ENCODE data around the gene INPP1.

Gene INPP1

DNA sequence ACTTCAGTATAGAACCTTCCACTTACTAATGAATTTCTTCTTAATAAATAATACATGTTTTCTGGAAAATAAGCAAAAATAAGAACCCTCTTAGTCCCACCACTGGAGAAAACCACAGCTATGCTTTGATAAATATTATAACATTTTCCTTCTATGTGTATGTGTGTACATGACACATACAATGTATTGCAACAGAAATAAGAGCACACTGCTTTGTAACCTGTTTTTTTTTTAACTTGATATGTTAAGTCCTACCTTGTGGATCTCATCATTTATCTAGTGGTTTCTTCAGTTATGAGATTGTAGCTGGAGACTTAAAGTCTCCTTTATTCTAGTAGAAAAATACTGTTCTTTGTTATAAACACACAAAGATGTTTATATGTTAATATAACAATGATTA, 17.2 kb downstream of the INPP1 start:
- TF ChIP-seq, protein P1, sequence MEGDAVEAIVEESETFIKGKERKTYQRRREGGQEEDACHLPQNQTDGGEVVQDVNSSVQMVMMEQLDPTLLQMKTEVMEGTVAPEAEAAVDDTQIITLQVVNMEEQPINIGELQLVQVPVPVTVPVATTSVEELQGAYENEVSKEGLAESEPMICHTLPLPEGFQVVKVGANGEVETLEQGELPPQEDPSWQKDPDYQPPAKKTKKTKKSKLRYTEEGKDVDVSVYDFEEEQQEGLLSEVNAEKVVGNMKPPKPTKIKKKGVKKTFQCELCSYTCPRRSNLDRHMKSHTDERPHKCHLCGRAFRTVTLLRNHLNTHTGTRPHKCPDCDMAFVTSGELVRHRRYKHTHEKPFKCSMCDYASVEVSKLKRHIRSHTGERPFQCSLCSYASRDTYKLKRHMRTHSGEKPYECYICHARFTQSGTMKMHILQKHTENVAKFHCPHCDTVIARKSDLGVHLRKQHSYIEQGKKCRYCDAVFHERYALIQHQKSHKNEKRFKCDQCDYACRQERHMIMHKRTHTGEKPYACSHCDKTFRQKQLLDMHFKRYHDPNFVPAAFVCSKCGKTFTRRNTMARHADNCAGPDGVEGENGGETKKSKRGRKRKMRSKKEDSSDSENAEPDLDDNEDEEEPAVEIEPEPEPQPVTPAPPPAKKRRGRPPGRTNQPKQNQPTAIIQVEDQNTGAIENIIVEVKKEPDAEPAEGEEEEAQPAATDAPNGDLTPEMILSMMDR (IDR thresholded peaks at IDR 0.05; ENCODE audit: low read depth, low read length, missing control alignments), result no peak
- H3K4me3 ChIP-seq (replicated peaks; ENCODE audit: low read depth, low read length), result no peak overlapping the region
- no peak for DNase-seq (ENCODE audit: extremely low read depth, low read depth)

DNA sequence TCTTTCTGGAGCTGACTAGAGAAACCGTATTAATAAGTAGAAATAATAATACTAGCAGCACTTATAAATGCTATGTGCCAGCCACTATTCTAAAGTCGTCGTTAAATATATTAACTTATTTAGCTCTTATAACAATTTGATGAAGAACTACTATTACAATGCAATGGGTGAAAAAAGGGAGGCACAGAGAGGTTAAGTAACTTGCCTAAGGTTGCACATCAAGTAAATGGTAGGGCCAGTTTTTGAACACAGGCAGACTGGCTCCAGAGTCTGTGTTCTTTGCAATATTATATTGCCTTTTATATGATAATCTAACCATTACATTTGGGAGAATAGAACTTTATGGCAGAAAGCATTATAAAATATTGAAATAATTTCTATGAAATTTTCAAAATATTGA, 17.6 kb downstream of the INPP1 start:
- no peak overlapping the region for H3K4me3 ChIP-seq (replicated peaks; ENCODE audit: low read depth, low read length)
- DNase-seq (ENCODE audit: extremely low read depth, low read depth), result no peak
- TF ChIP-seq, protein P1 (IDR thresholded peaks at IDR 0.05; ENCODE audit: low read depth, low read length, missing control alignments), result no peak

DNA sequence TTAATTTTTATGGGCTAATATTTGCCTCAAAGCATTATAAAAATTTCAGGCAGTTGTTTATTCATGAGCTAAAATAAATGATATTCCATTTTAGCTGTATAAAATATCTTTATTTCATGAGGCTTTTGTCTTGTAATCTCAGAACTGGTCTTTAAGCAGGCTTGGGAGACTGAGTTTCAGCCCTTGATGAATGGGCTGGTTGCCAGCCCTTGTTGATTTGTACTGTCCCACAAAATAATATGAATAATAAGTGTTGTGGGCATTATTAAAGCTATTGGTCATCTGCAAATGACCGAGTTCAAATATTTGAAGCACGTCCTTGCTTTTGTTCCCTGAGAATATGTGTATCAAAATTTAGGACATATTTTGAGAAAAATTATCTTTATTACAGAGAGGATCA, 18.2 kb downstream of the INPP1 start:
- DNase-seq (ENCODE audit: extremely low read depth, low read depth), result no peak
- TF ChIP-seq, protein P1 (IDR thresholded peaks at IDR 0.05; ENCODE audit: low read depth, low read length, missing control alignments), result no peak

DNA sequence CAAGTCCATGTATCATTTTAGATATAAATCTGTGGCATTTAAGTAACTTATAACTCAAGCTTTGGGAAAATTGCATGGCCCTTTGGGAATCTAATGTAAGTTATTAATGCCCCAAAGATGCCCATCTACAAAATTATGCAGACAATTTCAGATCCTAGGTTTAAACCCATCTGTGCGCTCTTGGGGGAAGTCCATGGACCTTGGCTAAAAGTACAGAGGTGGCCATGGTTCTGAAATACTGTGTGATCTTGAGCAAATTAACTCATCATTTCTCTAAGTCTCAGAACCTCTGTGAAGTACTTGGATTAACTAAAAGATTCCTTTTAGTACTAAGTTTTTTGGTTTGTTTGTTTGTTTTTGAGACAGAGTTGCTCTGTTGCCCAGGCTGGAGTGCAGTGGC, 19.5 kb downstream of the INPP1 start:
- H3K4me3 ChIP-seq (replicated peaks; ENCODE audit: low read depth, low read length), result no peak overlapping the region
- TF ChIP-seq, protein P1 (IDR thresholded peaks at IDR 0.05; ENCODE audit: low read depth, low read length, missing control alignments), result no peak
- no peak for DNase-seq (ENCODE audit: extremely low read depth, low read depth)

More for the DNA sequence above, 18.2 kb downstream of the INPP1 start:
- no peak overlapping the region for H3K4me3 ChIP-seq (replicated peaks; ENCODE audit: low read depth, low read length)

DNA sequence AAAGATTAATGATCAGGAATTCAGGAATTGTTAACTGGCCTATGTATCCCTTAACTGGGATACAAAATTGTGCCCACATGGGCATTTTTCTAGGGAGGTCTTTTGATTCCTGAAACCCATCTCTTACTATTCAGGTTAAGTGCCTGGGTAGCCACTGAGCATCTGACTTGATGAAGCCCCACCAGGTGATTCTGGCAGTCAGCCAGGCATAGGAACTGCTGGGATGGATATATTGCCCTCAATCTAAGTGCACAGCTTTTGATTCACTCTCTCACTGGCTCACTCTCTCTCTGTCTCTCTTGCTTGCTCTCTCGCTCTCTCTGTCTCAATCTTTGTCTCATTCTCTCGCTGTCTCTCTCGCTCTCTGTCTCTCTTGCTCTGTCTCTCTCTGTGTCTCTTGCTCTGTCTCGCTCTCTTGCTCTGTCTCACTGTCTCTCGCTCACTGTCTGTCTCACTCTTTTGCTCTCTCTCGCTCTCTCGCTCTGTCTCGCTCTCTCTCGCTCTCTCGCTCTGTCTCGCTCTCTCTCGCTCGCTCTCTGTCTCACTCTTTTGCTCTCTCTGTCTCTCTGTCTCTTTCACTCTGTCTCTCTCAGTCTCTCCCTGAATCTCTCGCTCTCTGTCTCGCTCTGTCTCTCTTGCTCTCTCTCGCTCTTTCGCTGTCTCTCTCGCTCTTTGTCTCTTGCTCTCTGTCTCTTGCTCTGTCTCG, 22.3 kb downstream of the INPP1 start:
- no peak overlapping the region for H3K4me3 ChIP-seq (replicated peaks; ENCODE audit: low read depth, low read length)
- DNase-seq (ENCODE audit: extremely low read depth, low read depth), result no peak
- TF ChIP-seq, protein P1 (IDR thresholded peaks at IDR 0.05; ENCODE audit: low read depth, low read length, missing control alignments), result no peak

DNA sequence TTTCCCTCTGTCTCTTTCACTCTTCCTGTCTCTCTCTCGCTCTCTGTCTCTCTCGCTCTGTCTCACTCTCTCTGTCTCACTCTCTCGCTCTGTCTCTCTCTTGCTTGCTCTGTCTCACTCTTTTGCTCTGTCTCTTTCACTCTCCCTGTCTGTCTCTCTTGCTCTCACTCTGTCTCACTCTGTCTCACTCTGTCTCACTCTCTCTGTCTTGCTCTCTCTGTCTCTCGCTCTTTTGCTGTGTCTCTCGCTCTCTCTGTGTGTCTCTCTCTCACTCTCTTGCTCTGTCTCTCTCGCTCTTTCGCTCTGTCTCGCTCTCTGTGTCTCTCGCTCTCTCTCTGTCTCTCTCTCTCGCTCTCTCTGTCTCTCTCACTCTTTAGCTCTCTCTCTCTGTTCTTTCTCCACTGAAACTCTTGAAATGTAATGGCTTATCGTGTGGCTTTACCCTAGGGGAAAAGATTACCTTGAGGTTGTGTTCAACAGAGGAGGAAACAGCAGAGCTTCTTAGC, 22.9 kb downstream of the INPP1 start:
- H3K4me3 ChIP-seq (replicated peaks; ENCODE audit: low read depth, low read length), result no peak overlapping the region
- DNase-seq (ENCODE audit: extremely low read depth, low read depth), result no peak
- TF ChIP-seq, protein P1 (IDR thresholded peaks at IDR 0.05; ENCODE audit: low read depth, low read length, missing control alignments), result no peak
